GM10248 (cell line): ENCODE measurements around the gene STIMATE.

Experiments used
- CTCF ChIA-PET: fragments of 300-600 bp; sonication (Branson Sonifier 250); formaldehyde crosslinking; extraction: SDS; loops from one replicate; lab custom pipeline; 2021; ENCODE audit warnings: antibody characterized with exemption; lab: Yijun Ruan, JAX
- POLR2A ChIA-PET: fragments of 350-650 bp; sonication (Branson Sonifier 250); formaldehyde crosslinking; extraction: SDS; loops from one replicate; lab custom pipeline; 2020; ENCODE audit warnings: antibody characterized with exemption; lab: Yijun Ruan, JAX
- DNase-seq: peaks from one replicate; pipeline ENCODE4 v3.0.0; 2012; ENCODE audit errors: extremely low spot score
- CTCF ChIP-seq: IDR thresholded peaks from 2 replicates; pipeline ENCODE4 v1.5.1; 2012; ENCODE audit warnings: mild to moderate bottlenecking, low read depth; ENCODE audit errors: extremely low read depth, missing control alignments, control extremely low read depth

Gene STIMATE

GRCh38 chr3:52887166-52887565 is 10.2 kb downstream of the STIMATE start:
- POLR2A ChIA-PET: no interaction called here
- CTCF ChIA-PET: no interaction called here
- no peak for DNase-seq
- TF ChIP-seq CTCF: no peak

DNA sequence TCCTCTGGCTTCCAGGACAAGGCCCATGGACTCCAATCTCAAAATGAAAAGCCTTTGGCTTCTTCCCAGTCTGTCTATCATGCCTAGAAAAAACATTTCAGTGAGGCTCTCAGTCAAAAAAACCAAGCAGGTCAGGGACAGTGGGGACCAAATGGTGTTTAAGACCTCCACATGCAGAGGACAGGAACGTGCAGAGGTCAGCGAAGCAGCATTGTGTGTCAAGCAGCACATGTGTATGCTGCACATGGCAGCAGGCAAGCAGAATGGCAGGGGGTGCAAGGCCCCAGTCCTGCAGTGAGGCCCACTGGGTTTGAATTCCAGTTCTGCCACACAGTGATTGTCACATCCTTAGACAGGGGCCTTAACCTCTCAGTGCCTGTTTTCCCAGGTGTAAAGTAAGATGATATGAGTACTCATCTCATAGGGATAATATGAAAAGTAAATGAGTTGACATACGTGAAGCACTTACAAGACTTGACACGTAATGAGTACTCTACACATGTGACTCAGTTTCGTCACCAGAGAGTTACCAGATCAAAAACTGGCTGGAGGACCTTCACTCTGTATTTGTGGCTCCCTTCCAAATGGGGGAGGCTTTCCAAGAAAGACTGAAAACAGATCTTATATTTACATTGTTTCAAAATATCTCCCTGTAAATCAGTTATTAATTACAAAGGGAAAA is 11.2 kb downstream of the STIMATE start:
- ChIA-PET POLR2A (no interaction called here), CTCF (no interaction called here)
- DNase-seq: no peak
- TF ChIP-seq CTCF: no peak

DNA sequence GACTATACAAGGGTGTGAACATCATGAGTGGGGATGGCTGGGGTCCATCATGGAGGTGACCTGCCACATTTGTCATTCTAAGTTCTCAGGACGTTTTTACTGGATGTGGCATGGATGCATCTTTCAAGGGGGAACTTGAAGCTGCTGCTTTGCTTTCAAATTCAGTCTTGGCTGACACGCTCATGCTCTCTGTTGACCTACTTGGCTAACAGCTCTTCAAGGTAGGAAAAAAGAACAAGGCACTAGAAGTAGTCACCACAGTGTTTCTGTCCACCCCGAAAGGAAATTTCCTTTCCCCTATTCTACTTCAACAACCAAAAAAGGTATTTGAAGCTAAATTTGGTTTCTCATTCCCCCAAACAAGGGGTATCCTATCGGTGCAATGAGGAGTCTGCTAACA is 15.0 kb downstream of the STIMATE start:
- no peak for TF ChIP-seq CTCF
- POLR2A ChIA-PET: no interaction called here
- DNase-seq: no peak
- CTCF ChIA-PET: interaction anchor here (1.3 to 6.3 kb wide), 2 partner anchors 11 to 165 kb away, joined by 3 to 39 read pairs; no protein-coding TSS in a partner anchor

DNA sequence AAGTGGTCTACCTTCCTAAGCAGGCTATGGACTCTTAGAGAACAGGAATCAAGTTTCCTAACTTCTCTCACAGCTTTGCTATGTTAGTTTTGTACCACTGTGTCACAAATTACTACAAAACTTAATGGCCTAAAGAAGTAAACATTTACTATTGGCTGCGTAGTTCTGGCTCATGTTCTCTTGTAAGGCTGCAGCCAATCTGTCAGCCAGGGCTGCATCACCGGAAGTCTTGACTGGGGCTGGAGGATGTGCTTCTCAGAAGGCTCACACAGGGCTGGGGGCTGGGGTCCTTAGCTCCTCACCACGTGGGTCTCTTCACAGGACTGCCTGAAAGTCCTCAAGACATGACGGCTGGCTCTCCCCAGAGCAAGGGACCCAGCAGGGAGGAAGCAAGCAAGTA is 15.5 kb downstream of the STIMATE start:
- CTCF ChIA-PET: interaction anchor here (6.3 kb wide), 1 partner anchor 12 kb away, joined by 39 read pairs; no protein-coding TSS in a partner anchor
- POLR2A ChIA-PET: no interaction called here
- DNase-seq: no peak
- no peak for TF ChIP-seq CTCF

DNA sequence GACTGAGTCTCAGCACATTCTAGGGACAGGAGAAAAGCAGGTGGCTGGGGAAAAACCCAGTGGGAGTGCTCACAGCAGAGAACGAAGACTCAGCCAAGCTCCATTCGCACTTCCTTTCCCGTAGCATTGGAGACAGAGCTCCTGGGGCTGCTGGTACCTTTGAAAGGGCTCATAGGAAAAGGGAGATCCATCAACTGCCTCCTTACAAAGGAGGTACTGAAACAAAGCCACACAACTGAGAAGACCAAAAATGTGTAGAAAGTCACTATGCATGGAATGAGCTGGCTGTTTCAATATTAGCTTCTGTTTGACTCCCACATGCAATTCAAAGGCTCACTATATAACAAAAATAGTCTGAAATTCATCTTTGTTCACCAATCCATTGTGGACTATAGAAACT is 16.9 kb downstream of the STIMATE start:
- POLR2A ChIA-PET: interaction anchor here (0.6 to 0.7 kb wide), 2 partner anchors 11 to 13 kb away, joined by 3 to 5 read pairs; no protein-coding TSS in a partner anchor
- CTCF ChIA-PET: interaction anchor here (0.9 to 6.3 kb wide), 11 partner anchors 9 to 145 kb away, joined by 3 to 39 read pairs (median 4); partner anchors contain the start of gene STIMATE
- peak; percentile 65 for DNase-seq
- no peak for TF ChIP-seq CTCF

GRCh38 chr3:52880047-52880446 is 17.3 kb downstream of the STIMATE start:
- CTCF ChIA-PET: interaction anchor here (1.0 to 6.3 kb wide), 12 partner anchors 9 to 145 kb away, joined by 3 to 39 read pairs (median 4); partner anchors contain the start of gene STIMATE
- no peak for DNase-seq

More at GRCh38 chr3:52880047-52880446, 17.3 kb downstream of the STIMATE start:
- no peak for TF ChIP-seq CTCF
- POLR2A ChIA-PET: interaction anchor here (0.7 kb wide), 1 partner anchor 12 kb away, joined by 3 read pairs; no protein-coding TSS in a partner anchor
